Inferior parietal cortex (tissue), 1 donor: Measurements from ENCODE around the gene ATP8B4.
"Not testable (repeated sequence)": the region's sequence is repeated elsewhere in the genome, so short reads cannot be mapped to it uniquely, and the experiment has no call there.

Experiments used
- DNase-seq: peaks from one replicate; pipeline ENCODE4 v3.0.0-alpha.2; 2016; ENCODE audit errors: extremely low spot score

ATP8B4 gene

DNA sequence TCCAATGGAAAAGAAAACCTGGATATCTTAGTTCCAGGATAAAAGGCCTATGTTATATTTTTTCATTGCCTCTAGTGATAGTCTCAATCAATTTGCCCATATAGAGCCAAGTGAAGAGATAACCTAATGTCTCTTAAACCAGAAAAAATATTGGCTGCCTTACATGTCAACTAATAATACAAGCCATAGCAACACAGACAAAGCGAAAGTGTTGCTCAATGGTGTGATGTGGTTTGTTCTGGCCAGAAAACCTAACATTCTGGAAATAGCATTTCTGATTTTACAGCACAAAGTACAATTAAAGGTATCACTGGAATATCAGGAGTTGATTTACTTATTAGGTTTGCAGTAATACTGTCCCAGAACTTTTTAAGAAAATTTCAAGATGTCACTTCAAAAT lies 101.5 kb downstream of the ATP8B4 start:
- DNase-seq = no peak

DNA sequence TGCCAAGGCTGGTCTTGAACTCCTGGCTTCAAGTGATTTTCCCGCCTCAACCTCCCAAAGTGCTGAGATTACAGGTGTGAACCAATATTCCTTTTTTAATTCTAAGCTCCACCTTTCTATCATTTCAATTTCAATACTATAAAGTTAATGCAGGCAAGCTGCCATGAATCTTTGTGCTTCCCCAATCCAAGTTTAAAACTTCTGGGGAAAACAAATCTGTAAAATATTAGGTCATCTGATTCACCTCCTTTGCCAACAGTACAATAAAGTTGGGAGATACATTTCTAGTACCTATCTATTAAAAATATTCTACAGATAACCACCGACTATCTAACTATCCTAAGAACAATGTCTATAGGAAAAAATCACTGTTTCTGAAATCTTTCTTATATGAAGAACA lies 102.1 kb downstream of the ATP8B4 start:
- DNase-seq = no peak

DNA sequence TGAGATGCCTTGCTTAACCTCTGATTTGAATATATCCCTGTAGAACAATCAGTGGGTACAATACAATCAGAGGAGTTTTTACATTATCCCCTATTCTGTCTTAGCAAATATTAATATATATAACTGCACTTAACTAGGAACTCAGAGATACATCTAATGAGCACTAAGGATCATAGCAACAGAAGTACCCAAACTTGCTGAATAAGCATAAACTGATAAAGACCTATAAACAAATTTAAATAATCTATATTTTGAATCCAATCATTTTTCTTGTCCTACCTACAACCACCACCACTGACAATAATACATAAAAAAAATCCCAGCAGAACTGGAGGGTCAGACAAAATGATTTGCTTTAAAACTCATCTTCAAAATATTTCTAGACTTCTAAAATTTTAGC lies 106.2 kb downstream of the ATP8B4 start:
- no peak for DNase-seq

DNA sequence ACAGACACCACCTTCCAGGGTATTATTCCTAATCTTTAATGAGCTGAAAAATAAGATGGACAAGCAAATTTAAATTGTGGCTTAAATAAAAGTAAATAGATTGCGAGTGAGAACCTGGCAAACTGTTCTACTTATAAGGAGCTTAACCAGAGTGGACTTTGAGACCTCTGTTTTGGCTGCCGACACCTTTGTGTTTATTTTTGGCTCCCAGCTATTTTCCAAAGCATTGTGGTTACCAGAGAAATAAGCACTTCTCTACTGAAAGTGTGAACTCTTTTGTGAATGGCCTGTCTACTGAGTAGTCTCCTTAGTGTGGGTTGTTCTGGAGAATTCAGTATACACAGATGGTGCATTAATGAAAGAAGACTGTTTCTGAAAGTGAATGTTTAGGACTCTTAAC lies 109.4 kb downstream of the ATP8B4 start:
- no peak for DNase-seq

DNA sequence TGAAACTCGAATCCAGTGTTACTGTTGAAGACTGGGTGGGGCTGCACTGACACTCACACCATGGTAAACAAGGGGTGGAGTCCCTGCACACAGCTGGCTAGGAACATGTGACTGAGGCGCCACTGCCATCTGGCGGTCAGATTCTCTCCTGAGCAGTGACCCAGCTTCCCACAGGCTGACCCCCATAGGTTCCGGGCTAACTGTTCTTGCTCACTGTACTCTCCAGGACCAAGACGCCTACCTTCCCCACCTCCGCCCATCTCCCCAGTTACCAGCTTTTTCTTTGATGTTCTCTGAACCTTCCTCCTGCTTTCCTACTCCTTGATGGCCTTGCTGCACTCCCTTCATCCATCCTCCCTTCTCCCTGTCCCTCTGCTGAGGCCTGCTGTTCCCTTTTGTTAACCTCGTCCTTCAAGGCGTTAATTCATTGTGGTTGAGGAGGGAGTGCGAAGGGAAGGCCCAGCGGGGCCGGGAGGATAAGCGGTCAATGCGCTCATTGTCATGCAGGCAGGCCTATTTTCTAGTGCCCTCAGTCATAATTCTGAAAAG lies 115.2 kb downstream of the ATP8B4 start:
- peak; percentile 86 for DNase-seq

DNA sequence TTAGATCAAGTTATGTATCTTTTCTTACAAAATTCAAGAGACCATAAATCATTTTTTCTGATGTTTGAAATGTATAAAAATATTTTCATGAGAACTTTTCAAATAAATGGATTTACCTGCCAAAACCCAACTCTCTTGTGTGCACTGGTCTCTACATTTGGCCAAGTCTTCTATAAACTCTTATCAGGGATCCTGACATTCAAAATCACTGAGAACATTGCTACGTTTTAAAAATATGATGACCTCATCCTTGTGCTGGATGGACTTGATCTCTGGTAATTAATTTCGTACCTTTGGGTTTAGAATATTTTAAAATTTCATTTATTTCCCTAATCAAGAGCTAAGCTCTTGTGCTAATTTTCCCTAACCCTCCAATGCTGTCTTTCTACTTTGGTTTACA lies 127.4 kb downstream of the ATP8B4 start:
- DNase-seq = no peak

DNA sequence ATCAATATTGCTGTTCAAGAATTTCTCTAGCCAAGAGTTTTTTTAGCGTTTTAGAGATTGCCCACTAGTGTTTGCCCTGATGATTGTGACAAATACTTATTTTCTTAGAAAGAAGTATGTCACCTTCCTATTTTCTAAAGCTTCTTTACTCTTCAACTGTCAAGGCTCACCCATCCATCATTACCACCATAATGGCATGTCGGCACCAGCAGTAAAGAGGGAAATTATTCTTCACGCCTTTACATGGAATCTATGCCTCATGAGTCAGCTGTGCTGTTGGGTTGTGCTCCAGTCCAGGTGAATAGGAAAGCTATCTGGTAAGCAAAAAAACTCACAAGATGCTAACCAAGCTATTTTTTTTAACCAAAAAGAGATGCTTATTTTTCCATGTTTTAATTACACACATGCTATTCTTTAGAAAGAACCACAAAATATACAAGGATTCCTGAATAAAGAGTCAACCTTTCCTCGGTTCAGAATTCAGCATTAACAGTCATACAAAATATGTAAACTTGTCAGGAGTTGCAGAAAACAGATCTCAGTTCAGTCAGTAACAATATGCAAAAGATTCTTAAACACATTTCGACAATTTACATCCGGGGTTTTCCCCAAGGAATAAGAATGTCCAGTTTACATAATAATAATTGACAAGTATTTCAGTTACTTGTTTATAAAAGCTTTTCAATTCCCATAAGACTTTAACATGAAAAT lies 128.0 kb downstream of the ATP8B4 start:
- no peak for DNase-seq

DNA sequence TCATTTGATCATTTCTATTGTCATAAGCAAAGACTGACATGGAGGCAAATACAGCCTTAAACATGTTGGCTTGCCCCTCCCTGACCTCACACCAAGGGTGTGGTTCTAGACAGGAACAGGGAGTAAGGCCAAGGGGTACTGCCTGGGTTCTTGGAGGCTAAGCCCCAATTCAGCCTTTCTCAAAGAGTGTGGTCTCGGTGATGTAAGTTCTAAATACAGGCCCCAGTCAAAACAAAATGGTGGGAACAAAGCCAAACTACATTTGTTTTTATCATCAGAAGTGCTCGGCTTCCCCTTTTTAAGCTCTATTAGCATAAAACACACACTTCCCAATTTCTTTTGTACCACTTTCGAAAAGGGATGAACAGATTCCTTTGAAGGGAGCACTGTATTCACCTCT lies 129.5 kb downstream of the ATP8B4 start:
- DNase-seq = no peak

DNA sequence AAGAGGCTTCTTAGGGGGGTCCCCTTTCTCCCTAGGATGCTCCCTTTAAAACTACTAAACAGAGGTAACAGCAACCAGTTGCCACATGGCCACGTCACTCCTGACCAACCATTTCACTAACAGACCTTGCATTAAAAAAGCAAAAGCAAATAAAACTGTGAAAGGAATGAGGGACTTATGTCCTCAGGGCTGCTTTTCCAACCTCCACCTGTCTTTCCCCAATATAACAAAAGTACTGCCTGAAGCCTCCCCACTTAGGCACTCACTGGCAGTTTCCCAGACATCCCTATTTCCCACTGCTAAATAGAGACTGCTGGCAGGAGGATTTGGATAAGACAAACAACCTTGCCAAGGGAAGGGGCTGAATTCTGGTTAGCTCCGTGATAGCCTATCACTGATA lies 130.3 kb downstream of the ATP8B4 start:
- DNase-seq = no peak

DNA sequence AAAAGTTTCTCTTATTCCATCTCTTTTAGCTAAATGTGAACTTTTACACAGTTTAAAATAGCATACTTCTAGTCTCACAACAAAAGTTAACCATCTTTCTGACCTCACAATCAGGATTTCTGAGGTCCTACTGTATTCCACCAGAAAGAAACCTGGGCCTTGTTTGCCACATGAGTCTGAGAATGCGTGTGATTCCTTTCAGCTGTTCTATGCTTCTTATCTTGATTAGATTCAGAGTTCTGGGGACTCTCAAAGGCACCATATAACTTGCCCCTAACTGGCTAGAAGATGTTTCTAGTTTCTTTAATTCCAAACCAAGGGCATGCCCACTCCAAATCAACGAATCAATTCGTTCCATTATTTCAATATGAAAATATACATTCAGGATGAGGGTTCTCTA lies 131.1 kb downstream of the ATP8B4 start:
- DNase-seq = no peak

DNA sequence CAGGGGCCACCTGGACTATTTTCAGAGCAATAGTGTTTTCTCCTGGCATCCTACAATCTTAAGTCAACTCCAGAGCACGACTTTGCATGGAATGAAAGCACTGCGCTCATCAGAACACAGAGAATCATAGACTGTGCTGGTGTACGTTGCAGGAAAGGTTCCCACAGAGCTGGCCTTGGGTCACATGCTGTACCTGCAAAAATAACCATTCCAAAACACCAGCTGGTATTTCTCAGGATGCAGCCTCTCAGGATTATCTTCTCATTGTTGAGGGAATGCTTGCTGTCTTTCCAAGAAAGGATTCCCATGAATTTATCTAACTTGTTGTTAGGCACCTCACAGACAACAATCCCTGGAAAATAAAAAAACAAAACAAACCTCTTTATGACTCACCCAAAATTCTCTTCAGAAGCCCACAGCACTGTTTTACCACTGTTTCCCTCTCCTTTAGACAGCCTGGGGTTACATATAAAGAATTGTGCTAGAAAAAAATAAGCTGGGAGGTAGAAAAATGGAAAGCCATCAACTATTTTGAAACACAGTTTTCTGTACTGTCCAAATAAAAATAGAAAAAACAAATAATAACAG lies 131.7 kb downstream of the ATP8B4 start:
- no peak for DNase-seq

DNA sequence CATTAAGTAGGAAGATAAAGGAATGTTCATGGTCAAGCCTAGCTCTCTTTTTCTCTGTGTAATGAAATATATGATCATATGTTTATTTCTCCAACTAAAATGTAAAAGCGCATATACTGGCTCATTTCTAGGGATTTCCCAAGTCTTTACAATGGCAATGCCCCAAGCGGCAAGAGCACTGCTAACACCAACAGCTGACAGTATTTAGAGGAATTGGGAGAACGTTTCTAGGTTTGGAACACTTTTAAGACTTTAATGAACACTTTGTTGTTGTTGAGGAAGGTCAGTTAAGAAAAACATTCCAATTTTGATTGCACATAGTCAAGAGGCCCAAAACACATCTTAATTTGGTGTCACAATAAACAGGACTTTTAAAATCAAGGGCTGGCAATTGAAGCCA lies 132.7 kb downstream of the ATP8B4 start:
- no peak for DNase-seq

DNA sequence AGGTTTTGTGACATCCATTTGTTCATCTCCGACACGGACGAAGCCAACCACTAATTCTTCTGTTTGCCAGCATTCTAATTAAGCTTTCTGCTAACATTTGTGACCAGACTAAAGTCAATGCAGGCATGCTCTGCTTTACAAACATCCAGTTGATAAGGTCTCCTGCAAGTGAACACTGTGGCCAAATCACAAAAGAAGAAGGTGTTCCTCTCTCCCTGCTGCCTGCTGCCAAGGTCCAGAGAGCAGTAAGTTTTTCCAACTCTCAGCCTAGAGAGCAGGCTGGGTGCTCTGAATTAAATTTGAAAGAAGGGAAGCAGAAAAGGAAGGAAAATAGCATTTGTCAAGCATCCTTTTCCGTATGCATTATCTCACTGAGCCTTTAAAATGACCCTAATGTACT lies 133.6 kb downstream of the ATP8B4 start:
- DNase-seq = no peak

DNA sequence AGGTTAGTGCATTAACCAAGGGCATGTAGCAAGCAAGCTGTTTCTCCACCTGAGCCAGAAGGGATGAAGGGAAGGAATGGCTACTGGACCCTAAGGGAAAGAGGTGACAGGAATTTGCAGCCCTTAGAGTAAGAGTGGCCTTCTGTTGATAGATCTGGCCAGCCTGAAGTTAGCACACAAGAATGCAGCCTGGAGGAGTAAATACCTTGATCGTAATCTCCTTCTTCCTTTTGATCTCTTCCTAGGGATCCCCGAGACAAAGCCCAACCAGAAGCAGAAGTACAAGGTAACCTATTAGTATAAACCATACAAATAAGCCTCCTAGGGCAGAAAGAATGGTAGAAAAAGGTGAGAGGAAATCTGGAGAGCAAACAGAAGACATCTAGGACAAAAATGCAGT lies 134.6 kb downstream of the ATP8B4 start:
- no peak for DNase-seq

DNA sequence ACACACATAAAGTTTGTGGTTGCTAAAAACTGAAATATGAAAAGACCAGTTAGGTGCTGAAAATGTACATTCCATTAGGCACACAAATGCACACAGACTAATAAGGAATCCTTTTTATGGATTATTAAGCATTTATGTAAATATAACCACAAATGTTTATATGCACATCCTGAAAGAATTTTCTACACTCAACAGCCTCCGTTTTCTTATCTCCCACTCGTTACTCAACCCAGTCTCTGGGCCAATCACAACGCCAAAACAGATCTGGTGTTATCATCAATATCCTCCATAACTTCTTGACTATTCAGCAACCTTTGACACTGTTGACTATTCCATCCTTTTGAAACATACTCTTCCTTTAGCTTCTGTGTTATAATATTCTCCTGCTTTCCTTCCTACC lies 136.4 kb downstream of the ATP8B4 start:
- no peak for DNase-seq

DNA sequence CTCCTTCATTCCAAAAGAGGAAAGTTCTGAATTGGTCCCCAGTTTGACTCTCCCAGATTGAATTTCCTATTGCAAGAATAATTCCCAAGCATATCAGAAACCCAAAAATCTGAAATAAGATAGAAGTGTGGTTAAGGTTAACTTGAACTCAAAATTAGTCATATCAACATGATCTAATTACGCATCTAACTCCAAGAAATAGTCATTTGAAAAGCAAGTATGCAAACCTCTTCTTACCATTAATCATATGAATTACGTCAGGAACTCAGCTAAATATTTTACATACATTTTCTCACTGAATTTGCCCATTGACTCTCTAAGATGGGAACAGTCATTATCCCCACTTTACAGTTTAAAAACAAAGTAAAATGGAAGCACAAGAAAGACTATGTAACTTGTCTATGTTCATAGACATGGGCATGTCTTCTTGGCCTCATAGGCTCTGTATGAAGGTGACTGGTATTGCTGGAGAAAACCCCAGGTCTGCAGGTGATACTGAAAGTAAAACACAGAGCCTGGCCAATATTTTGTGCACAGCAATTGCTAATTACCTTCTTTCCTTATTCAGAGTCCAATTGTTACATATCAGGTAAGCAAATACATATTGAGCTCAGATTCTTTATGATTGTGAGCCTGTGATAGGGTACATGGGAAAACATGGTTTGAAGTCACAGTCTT lies 139.2 kb downstream of the ATP8B4 start:
- DNase-seq = no peak

DNA sequence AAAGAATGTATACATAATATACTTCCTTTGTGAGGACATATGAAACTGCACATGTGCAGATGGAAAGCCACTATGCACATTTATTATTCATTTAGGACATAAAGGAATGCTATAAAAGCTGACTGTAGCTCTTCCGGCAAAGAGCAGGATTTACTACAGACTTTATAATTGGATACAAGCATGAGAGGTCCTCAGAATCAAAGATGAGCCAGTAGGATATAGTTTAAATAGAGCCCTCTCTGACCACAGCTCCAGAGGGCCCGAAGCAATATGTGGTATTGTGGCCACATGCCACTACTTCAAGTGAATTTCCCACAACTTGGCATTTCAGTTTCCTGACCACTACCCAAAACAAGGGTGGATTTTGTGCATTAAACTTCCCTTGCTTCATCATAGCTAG lies 140.9 kb downstream of the ATP8B4 start:
- DNase-seq = no peak

DNA sequence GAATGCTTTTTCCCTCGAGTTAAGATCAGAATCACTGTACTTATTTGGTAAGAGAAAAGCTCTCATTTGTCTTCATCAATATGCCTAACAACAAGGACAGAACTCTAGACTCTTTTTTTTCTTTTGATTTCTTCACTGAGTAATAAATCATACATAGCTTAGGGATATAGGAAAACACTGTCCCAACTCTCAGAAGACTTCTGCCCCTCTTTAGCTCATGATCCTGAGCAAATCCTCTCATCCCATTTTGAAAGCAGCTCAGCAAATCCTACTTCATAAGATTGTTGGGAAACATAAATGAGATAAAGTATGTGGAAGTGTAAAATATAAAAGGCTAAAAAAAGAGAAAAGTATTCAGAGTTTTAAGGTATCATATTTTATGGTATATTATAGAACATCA lies 141.7 kb downstream of the ATP8B4 start:
- DNase-seq = no peak

DNA sequence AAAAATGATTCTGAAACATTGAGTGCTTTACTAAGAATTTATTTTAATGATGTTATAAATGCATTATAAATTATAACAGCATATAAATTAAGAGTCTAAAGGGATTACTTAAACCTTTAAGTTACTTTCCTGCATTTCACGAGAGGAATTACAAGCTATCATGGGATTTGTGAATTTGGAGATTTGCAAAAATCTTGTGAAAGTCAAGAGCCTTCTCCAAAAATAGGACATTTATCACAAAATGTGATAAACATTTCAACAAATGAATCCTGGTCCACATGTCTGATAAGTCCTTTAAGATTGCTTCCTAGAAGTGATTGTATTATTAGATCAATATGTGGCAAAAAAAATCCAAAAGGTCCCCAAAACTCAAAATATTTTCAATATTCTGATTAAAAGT lies 154.5 kb downstream of the ATP8B4 start:
- DNase-seq = no peak

DNA sequence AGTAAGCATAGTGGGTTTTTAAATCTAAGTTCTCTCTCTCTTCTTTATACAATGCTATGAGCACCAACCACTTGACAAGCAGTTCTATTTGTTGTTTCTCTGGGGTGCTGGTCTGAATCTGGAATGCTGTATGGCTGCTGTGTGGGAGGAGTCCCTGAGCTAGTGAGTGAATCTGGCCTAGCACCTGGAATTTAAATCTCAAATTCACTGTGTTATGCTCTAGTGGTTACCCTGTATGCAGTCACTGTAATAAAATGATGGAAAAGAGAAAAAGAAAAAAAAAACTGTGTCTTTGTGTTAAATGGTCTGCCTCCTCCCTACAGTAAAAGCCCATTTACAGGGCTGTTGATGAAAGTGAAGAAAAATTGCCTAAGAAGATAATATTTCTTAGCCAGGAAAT lies 155.0 kb downstream of the ATP8B4 start:
- no peak for DNase-seq

DNA sequence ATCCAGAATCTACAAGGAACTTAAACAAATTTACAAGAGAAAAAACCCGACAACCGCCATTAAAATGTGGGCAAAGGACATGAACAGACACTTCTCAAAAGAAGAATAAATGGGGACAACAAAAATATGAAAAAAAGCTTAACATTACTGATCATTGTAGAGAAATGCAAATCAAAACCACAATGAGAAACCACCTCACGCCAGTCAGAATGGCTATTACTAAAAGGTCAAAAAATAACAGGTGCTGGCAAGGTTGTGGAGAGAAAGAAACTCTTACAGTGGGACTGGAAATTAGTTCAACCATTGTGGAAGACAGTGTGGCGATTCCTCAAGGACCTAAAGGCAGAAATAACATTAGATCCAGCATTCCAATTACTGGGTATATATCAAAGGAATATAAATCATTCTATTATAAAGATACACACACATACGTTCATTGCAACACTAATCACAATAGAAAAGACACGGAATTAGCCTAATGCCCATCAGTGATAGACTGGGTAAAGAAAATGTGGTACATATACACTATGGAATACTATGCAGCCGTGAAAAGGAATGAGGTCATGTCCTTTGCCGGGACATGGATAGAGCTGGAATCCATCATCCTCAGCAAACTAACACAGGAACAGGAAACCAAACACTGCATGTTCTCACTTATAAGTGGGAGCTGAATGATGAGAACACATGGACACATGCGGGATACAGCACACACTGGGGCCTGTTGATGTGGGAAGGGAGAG lies 155.8 kb downstream of the ATP8B4 start:
- DNase-seq = not testable (repeated sequence)

DNA sequence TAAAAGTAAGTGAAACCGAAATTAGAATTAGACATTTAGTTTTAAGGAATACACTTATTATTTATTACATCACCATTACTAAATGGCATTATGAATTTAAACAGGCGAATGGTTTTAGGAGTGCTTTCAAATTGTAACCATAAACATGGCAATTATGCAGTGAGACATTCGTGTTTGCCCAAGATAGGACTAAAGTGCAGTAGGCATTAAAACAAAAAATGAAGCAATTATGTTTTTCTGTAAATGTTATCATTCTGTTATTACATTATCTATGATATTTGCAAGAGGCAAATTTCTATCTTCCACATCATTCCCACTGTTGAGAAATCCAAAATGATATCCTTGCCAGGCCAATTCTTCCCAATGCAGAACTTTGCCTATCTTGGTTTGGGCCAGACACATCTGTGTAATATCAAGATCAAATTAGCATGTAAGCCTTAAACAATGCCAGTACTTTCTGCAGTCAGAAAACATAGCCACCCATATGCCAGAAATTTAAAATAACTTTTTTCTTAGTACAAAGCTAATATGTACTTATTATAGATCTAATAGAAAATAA lies 156.9 kb downstream of the ATP8B4 start:
- no peak for DNase-seq
